Gastroesophageal sphincter (tissue), 3 donors: ENCODE results near the gene ITGB5.

Experiments used
- CTCF ChIP-seq, 4 experiments: fragments of 200-600 bp in 2 of 4; fragments of 450-650 bp in 2 of 4; sonication (generic) in 1 of 4; IDR thresholded peaks; one replicate each; pipeline ENCODE4 v1.5.1; 2017 to 2019; ENCODE audit warnings: antibody characterized with exemption in 4 of 4, mild to moderate bottlenecking in 2 of 4, moderate library complexity in 2 of 4
- EP300 ChIP-seq: sonication (generic); formaldehyde crosslinking; IDR thresholded peaks from one replicate; pipeline ENCODE4 v1.6.1; 2017; ENCODE audit warnings: antibody characterized with exemption, mild to moderate bottlenecking
- POLR2A ChIP-seq, 2 donors: fragments of 450-650 bp; IDR thresholded peaks; one replicate each; pipeline ENCODE4 v1.6.1; 2017; ENCODE audit warnings: antibody characterized with exemption in 2 of 2, mild to moderate bottlenecking in 2 of 2, moderate library complexity in 1 of 2
- POLR2AphosphoS5 ChIP-seq: sonication (generic); formaldehyde crosslinking; IDR thresholded peaks from one replicate; pipeline ENCODE4 v1.6.1; 2017; ENCODE audit warnings: antibody characterized with exemption

GRCh38 chr3:124762661-124763011 lies 124.5 kb downstream of the ITGB5 start:
- no peak for TF ChIP-seq CTCF (IDR thresholded peaks at IDR 0.05)
- no peak for TF ChIP-seq POLR2A (IDR thresholded peaks at IDR 0.05)
- no peak for TF ChIP-seq EP300
- no peak for TF ChIP-seq POLR2AphosphoS5
